C1 segment of cervical spinal cord (tissue), 14 donors: ENCODE measurements around the gene AGPAT3.
A peak's percentile ranks its signal among the peaks of the same experiment; 100 is the strongest.
"Not testable (repeated sequence)": the region's sequence is repeated elsewhere in the genome, so short reads cannot be mapped to it uniquely, and the experiment has no call there.

Experiments
- DNase-seq, 14 donors: peaks; one replicate each; lab custom pipeline; 2025; lab: John Stamatoyannopoulos, UW

AGPAT3 gene, protein sequence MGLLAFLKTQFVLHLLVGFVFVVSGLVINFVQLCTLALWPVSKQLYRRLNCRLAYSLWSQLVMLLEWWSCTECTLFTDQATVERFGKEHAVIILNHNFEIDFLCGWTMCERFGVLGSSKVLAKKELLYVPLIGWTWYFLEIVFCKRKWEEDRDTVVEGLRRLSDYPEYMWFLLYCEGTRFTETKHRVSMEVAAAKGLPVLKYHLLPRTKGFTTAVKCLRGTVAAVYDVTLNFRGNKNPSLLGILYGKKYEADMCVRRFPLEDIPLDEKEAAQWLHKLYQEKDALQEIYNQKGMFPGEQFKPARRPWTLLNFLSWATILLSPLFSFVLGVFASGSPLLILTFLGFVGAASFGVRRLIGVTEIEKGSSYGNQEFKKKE

DNA sequence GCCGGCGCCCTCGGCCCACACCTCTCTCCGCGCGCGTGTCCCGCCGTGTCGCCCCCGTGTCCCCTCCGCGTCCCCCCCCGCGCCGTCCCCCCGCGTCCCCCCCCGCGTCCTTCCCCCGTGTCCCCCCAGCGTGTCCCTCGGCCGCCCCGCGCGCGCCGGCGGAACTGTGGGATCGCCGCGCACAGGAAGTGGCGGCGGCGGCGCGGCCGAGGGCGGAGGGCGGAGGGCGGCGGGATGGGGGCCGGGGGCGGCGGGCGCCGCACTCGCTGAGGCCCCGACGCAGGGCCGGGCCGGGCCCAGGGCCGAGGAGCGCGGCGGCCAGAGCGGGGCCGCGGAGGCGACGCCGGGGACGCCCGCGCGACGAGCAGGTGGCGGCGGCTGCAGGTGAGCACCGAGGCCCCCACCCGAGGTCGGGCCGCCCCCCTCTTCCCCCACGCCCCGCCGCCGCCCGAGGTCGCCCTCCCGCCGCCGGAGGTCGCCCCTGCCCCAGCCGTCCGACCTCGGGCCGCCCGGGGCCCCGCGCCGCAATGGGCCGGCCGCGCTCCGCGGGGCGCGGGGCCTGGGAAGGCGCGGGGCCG is at the start of gene AGPAT3:
AGPAT3 (plus strand) TSS at position 262 of the 578 bp plus-strand sequence. CDS start 94,459 bp downstream, outside the sequence.
- peak in 2 of 14 donors; percentile 35 to 59 for DNase-seq

- no peak for DNase-seq
Observed at GRCh38 chr21:43815991-43816390, 49.0 kb upstream of the AGPAT3 start.

DNA sequence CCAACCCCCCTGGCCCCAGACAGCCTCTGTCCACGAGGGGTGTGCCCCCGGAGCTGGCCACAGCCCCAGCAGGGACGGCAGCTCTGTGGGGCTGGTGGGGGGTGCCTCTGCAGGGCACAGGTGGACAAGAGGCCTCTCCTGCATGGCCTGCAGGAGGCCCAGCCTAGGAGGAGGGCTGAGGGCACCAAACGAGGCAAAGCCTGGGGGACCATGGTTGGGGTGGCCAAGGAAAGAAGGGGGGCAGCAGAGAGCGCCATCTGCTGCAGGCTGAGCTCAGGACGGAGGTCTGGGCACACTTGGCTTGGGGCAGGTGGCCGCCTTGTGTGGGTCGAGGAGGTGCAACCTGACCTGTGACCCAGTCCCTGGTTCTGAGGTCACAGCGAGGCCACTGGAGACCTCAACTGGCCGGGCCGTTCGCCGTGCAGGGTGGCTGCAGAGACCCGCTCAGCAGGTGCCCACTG is 48.4 kb upstream of the AGPAT3 start:
- DNase-seq, result no peak

GRCh38 chr21:43817157-43818086 is 47.6 kb upstream of the AGPAT3 start:
- DNase-seq, result no peak

DNA sequence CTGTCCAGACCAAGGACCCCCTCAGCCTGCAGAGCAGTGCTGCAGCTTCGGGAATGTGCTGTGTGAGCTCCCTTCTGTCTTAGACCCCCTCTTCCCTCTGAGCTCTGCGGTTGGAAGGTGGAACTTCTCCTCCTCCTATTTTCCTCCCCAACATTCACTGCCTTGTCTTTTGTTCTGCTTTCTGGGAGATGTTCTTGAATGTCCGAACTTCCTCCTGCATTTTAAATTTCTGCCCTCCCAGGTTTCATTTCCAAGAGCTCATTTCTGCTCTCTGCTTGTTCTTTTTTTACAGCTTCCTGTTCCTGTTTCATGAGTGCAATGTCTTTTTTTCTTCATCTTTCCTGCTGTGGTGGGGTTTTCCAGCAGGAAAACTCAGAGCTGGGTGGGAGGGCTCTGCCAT is 46.3 kb upstream of the AGPAT3 start:
- DNase-seq, result no peak

- DNase-seq, result no peak
Observed at GRCh38 chr21:43819511-43820405, 45.3 kb upstream of the AGPAT3 start.

DNA sequence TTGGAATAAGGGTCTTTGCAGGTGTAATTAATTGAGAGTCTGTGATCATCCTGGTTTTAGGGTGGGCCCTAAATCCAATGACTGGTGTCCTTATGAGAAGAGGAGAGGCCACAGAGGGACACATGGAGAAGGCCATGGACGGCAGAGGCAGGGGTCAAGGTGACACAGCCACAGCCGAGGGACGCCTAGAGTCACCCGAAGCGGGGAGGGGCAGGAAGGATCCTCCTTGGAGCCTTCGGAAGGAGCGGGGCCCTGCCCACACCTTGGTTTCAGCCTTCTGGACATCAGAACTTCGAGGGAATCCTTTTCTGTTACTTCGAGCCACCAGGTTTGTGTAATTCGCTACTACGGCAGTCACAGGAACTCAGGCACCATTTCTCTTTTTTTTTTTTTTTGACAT is 44.6 kb upstream of the AGPAT3 start:
- DNase-seq, result no peak

DNA sequence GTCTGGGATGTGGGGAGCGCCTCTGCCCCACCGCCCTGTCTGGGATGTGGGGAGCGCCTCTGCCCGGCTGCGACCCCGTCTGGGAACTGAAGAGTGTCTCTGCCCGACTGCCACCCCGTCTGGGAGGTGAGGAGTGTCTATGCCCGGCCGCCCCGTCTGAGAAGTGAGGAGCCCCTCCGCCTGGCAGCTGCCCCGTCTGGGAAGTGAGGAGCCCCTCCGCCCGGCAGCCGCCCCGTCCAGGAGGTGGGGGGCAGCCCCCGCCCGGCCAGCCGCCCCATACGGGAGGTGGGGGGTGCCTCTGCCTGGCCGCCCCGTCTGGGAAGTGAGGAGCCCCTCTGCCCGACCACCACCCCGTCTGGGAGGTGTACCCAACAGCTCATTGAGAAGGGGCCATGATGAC is 42.9 kb upstream of the AGPAT3 start:
- DNase-seq, result not testable (repeated sequence)

GRCh38 chr21:43822741-43823140 is 42.3 kb upstream of the AGPAT3 start:
- DNase-seq, result not testable (repeated sequence)

DNA sequence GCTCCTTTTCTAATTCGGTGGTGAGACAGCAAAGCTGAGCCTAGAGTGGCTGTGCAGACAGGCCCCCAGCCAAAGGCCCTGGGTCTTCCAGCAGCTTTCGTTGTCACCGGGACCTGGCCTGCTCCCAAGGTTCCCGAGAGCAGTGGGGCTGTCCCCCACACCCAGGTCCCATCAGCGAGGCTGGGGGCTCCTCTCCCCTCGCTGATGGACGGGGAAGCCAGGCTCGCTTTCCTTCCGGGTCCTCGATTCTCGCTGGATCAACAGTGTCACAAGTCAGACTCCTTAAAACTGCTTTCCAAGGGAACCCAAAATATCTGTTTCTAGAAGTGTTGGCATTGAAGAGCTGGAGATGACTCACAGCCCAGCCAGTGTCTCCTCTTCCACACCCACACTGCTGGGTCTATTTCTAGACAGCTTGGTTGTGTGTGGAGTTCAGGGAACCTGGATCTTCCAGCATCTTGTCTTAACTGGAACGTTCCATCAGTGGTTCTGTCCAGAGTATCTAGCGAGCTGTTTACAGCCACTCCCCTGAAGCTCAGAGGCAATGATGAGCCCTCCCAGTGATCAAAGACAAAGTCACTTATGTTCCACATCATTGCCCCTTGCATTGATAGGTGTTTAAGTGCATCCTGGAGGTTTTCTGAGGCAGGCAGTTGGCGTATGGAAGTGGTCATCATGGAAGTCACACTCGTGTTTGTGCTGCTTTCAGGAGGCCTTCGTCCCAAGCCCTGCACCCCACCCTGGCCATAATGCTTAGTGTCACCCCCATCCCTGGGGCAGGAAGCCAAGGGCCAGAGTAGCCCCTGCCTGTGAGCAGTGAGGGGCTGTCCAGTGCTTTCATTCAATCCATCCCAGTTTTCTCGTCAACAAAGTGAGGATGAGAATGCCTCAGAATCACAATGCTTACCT is 40.4 kb upstream of the AGPAT3 start:
- DNase-seq, result no peak

DNA sequence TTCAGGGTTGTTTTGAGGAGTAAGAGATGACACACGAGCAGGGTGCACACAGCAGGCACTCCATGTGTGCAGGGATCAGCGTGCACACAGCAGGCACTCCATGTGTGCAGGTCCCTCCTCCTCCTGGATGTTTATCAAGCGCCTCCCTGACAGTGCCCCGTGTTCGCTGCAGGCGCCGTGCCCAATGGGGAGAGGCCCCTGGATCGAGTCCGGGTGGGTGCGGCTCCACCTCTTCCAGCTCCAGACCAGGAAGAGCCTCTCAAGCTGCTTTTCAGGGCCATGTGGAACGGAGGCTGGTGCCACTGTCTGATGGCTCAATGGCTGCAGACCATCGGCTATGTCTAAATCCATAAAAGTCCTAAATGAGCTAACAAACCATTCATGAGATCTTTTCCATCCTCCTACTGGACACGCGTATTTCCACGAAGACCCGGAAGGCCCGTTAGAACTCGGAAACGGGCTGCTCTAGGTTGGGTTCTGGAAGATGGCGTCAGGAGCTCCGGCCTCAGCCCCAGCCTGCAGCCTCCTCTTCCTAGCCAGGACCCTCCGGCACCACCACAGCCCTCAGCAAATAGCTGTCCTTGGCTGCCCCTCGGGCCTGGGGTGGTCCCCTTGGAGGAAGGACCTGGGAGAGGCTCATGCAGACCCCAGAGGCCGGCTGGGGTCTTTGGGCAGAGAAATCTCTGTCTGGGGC is 39.6 kb upstream of the AGPAT3 start:
- no peak for DNase-seq

- no peak for DNase-seq
Observed at GRCh38 chr21:43825936-43826622, 38.9 kb upstream of the AGPAT3 start.

DNA sequence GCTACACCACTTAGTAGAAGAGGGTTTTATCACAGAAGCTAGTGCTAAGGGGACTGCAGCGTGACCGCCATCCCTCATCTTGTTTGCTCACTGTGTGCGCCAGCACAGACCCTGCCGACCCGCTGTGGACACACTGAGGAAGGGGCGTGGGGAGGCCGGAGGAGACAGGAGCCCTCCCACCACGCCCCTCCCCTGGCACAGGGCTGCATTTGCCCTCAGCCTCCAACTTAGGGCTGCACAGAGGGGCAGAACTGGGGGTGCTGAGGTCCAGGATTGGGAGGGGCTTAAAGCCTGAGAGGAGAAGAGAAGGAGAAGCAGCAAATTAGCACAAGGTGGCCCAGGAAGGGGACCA is 38.4 kb upstream of the AGPAT3 start:
- DNase-seq, result no peak

GRCh38 chr21:43827015-43827611 is 37.9 kb upstream of the AGPAT3 start:
- no peak for DNase-seq

DNA sequence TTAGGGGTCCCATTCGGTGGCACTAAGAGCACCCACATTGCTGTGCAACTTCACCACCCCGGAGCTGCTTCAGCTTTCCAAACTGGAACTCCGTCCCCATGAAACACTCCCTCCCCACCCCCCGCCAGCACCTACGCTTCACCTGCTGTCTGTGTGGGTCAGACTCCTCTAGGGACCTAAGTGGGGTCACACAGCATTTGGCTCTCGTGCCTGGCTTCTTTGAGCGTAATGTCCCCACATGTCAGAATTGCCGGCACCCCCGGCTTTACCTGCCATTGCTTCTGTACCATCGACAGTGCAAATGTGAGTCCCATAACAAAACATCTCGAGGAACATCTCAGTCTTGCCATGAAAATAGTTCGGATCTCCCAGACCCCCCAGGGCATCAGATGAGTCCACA is 35.9 kb upstream of the AGPAT3 start:
- no peak for DNase-seq

DNA sequence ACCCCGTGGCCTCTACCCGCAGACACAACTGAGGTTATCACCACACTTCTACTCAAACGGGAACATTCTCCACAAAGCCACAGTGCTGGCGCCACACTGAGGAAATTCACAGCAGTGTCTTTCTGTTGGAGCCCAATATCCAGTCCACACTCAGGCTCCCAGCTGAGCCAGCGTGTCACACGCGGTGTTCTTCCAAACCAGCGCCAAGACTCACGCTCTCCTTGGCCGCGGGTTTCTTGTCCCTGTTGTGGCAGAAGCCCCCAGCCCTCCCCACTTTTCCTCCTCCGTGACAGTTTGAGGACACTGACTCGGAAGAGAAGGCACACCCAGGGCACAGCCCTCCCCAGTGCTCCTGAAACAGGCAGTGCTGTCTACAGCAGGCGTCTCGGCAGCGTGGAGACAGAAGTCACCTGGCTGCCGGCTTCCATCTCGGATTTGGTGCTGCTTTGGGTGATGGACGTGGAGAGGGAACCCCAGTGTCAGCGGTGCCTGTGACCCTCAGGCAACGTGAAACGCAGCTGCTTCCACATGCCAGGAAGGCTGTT is 35.4 kb upstream of the AGPAT3 start:
- DNase-seq, result no peak

DNA sequence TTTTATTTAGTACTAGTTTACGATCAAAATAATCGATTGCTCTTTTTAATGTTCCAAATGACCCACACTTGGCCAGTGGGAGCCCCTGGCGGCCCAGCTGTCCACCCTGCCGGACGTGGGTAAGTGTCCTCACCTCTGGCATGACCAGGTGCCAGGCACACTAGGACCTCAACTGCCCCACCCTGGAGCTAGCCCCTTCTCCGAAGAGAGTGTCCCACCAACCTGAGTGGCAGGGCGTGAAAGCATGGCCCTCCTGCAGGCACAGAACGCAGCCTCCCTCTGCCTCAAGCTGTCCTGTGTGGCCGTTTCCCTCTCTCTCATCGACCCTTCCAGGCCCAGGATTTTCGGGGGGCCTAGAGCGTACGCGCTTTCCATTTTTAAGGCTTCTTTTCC is 32.9 kb upstream of the AGPAT3 start:
- DNase-seq, result no peak

GRCh38 chr21:43832648-43833047 is 32.4 kb upstream of the AGPAT3 start:
- no peak for DNase-seq
